MM.1S (cell line): Measurements from ENCODE around the gene MMP25.

Experiments used
- DNase-seq: peaks from one replicate; pipeline ENCODE4 v3.0.0-alpha.2; 2015
- H2AFZ ChIP-seq: fragments of 300-600 bp; sonication (generic); 2 replicates; pipeline ENCODE4 v1.6.0; 2016; ENCODE audit warnings: antibody characterized with exemption, low read length
- H3F3A ChIP-seq: fragments of 300-600 bp; sonication (generic); 2 replicates; pipeline ENCODE4 v1.6.1; 2016; ENCODE audit warnings: mild to moderate bottlenecking, antibody characterized with exemption, low read length, moderate library complexity, mixed read lengths; ENCODE audit not compliant: insufficient read depth
- H3K27ac ChIP-seq: fragments of 300-600 bp; sonication (generic); 2 replicates; pipeline ENCODE4 v1.5.1; 2016; ENCODE audit warnings: mild to moderate bottlenecking, low read length
- H3K27me3 ChIP-seq: fragments of 300-600 bp; sonication (generic); replicated peaks from 2 replicates; pipeline ENCODE4 v1.6.0; 2016; ENCODE audit warnings: low read length; ENCODE audit not compliant: insufficient read depth
- H3K36me3 ChIP-seq: fragments of 300-600 bp; sonication (generic); replicated peaks from 2 replicates; pipeline ENCODE4 v1.6.1; 2016; ENCODE audit warnings: mild to moderate bottlenecking, low read length, mixed read lengths; ENCODE audit not compliant: insufficient read depth
- H3K4me1 ChIP-seq: fragments of 300-600 bp; sonication (generic); 2 replicates; pipeline ENCODE4 v1.6.1; 2016; ENCODE audit warnings: low read length, mixed read lengths
- H3K4me2 ChIP-seq: fragments of 300-600 bp; sonication (generic); 2 replicates; pipeline ENCODE4 v1.6.0; 2016; ENCODE audit warnings: low read depth, low read length
- H3K4me3 ChIP-seq: fragments of 300-600 bp; sonication (generic); 2 replicates; pipeline ENCODE4 v1.5.1; 2016; ENCODE audit warnings: low read length, mixed read lengths
- H3K79me2 ChIP-seq: fragments of 300-600 bp; sonication (generic); 2 replicates; pipeline ENCODE4 v1.6.1; 2016; ENCODE audit warnings: mixed run types, low read length, mixed read lengths
- H3K9ac ChIP-seq: fragments of 300-600 bp; sonication (generic); 2 replicates; pipeline ENCODE4 v1.6.1; 2016; ENCODE audit warnings: low read length, mixed read lengths
- H3K9me2 ChIP-seq: fragments of 300-600 bp; sonication (generic); replicated peaks from 2 replicates; pipeline ENCODE4 v1.6.1; 2016; ENCODE audit warnings: mild to moderate bottlenecking, low read length, mixed read lengths; ENCODE audit not compliant: insufficient read depth
- H3K9me3 ChIP-seq: fragments of 300-600 bp; sonication (generic); replicated peaks from 2 replicates; pipeline ENCODE4 v1.6.1; 2016; ENCODE audit warnings: mild to moderate bottlenecking, low read length, mixed read lengths; ENCODE audit not compliant: insufficient read depth
- H4K20me1 ChIP-seq: fragments of 300-600 bp; sonication (generic); 2 replicates; pipeline ENCODE4 v1.6.1; 2016; ENCODE audit warnings: mild to moderate bottlenecking, low read length, moderate library complexity, mixed read lengths; ENCODE audit not compliant: insufficient read depth
- EZH2 ChIP-seq: fragments of 300-600 bp; sonication (generic); optimal IDR thresholded peaks from 2 replicates; pipeline ENCODE3; 2017; ENCODE audit warnings: low read depth, mild to moderate bottlenecking, antibody characterized with exemption, low read length, mixed read lengths
- EZH2phosphoT487 ChIP-seq: fragments of 300-600 bp; sonication (generic); IDR thresholded peaks from 2 replicates; pipeline ENCODE4 v1.6.1; 2018; ENCODE audit warnings: antibody characterized with exemption, low read length
- TF ChIP-seq, protein P1 (sequence below): fragments of 300-600 bp; sonication (generic); IDR thresholded peaks from 2 replicates; pipeline ENCODE4 v1.5.1; 2016; ENCODE audit warnings: antibody characterized with exemption, low read length, mixed read lengths

Gene MMP25

DNA sequence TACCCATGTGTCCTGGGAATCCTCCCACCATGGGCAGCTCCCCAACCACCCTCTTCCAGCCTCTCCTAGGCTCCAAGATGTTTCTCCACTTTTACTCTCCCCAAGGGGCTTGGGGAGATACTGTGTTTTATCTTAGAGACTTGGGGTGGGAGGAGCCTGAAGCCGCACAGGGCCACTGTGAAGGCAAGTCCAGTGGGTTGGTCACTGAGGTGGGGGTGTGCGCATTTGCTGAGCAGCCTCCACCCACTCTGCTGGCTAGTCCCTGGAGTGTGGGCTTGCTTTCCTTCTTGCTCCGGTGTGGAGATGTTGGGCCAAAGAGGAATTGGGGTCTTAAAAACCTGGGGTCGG is 37.7 kb upstream of the MMP25 start:
- Histone ChIP-seq H3K36me3 (no peaks in the 10 kb centered on the region), H3K4me1 (peaks cover 17% of the 10 kb centered on the region), H3K9ac (no peak overlapping the region), H3K9me3 (no peaks in the 10 kb centered on the region), H3K79me2 (no peaks in the 10 kb centered on the region), H3K27ac (no peak overlapping the region), H4K20me1 (no peaks in the 10 kb centered on the region), H3F3A (peaks cover 3% of the 10 kb centered on the region; the same call in 1 of the 2 replicates), H2AFZ (no peak overlapping the region), H3K9me2 (no peaks in the 10 kb centered on the region), H3K4me2 (no peak overlapping the region), H3K4me3 (no peak overlapping the region), H3K27me3 (peaks cover 63% of the 10 kb centered on the region)
- no peak for DNase-seq
- TF ChIP-seq EZH2phosphoT487 (no peak), EZH2 (no peak)
- TF ChIP-seq, protein P1, sequence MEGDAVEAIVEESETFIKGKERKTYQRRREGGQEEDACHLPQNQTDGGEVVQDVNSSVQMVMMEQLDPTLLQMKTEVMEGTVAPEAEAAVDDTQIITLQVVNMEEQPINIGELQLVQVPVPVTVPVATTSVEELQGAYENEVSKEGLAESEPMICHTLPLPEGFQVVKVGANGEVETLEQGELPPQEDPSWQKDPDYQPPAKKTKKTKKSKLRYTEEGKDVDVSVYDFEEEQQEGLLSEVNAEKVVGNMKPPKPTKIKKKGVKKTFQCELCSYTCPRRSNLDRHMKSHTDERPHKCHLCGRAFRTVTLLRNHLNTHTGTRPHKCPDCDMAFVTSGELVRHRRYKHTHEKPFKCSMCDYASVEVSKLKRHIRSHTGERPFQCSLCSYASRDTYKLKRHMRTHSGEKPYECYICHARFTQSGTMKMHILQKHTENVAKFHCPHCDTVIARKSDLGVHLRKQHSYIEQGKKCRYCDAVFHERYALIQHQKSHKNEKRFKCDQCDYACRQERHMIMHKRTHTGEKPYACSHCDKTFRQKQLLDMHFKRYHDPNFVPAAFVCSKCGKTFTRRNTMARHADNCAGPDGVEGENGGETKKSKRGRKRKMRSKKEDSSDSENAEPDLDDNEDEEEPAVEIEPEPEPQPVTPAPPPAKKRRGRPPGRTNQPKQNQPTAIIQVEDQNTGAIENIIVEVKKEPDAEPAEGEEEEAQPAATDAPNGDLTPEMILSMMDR: no peak

DNA sequence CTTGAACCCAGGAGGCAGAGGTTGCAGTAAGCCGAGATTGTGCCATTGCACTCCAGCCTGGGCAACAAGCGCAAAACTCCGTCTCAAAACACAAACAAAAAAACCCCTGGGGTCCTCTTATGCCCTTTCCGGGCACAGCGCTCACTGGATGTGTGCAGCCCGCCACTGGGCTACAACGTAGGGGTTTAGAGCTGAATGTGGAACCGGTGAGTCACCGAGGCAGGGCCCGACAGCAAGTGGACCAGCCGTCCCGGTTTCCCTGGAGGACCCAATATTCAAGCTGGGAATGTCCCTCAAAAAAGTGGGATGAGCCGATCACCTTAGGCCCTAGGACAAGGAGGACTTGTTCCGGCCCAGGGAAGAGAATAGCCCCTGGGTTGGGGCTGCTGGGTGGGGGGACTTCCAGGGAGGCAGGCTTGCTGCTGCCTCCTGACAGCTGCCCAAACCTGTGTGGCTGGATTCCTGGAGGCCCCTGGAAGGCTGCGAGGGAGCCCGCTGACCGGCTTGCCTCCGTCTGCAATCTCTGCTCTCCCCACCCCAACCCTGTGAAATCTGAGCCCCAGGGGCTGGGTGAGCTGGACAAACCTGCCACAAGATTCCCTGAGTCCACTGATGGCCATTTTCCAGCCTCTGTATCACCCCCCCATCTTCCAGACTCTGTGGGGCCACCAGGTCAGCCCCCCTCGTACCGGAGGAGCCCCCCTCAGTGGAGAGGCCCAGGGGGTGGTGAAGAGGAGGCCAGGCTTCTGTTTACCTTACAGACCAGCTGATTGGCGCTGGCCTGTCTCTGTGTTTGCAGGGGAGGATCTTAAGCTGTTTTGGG is 36.6 kb upstream of the MMP25 start:
- TF ChIP-seq EZH2phosphoT487: no peak
- TF ChIP-seq EZH2: no peak
- TF ChIP-seq, protein P1: no peak
- Histone ChIP-seq H3F3A (peaks cover 3% of the 10 kb centered on the region; the same call in 1 of the 2 replicates), H3K9me2 (no peaks in the 10 kb centered on the region), H3K9ac (no peak overlapping the region), H3K36me3 (no peaks in the 10 kb centered on the region), H3K4me2 (no peak overlapping the region), H3K4me3 (no peak overlapping the region), H4K20me1 (no peaks in the 10 kb centered on the region), H3K79me2 (no peaks in the 10 kb centered on the region), H3K27me3 (peaks cover 74% of the 10 kb centered on the region), H3K9me3 (no peaks in the 10 kb centered on the region), H3K4me1 (peaks cover 17% of the 10 kb centered on the region), H3K27ac (no peak overlapping the region), H2AFZ (no peak overlapping the region)
- no peak for DNase-seq

DNA sequence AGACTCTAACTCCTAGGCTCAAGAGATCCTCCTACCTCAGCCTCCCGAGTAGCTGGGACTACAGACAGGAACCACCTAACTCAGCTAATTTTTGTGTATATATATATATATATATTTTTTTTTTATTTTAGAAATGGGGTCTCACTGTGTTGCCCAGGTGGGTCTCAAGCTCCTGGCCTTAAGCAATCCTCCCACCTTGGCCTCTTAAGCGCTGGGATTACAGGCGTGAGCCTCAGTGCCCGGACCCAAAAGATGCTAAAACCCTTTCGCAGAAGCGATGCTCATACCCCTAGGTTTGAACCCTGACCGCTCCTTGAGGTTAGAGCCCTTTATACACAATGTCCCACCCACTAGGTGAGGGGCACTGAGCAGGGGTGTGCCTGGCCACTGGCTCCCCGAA is 35.9 kb upstream of the MMP25 start:
- no peaks in the 10 kb centered on the region for H3K9me2 ChIP-seq
- DNase-seq: no peak
- H3K79me2 ChIP-seq: no peaks in the 10 kb centered on the region
- H2AFZ ChIP-seq: no peak overlapping the region
- H3K27ac ChIP-seq: no peak overlapping the region
- no peaks in the 10 kb centered on the region for H3K36me3 ChIP-seq
- TF ChIP-seq EZH2 (no peak), EZH2phosphoT487 (no peak)
- TF ChIP-seq, protein P1: no peak
- no peak overlapping the region for H3K9ac ChIP-seq
- no peaks in the 10 kb centered on the region for H4K20me1 ChIP-seq
- peaks cover 17% of the 10 kb centered on the region for H3K4me1 ChIP-seq
- H3K4me2 ChIP-seq: no peak overlapping the region
- peaks cover 3% of the 10 kb centered on the region; the same call in 1 of the 2 replicates for H3F3A ChIP-seq
- peaks cover 81% of the 10 kb centered on the region for H3K27me3 ChIP-seq
- H3K9me3 ChIP-seq: no peaks in the 10 kb centered on the region
- H3K4me3 ChIP-seq: no peak overlapping the region
